ENCODE measurements around the gene RCSD1.

Gene RCSD1

GRCh38 chr1:167676916-167677848, 47.1 kb downstream of the RCSD1 start:
- POLR2A ChIA-PET = no interaction called here
- DNase-seq (ENCODE audit: low read depth, low spot score) = no peak
- no peak overlapping the region for H3K4me3 ChIP-seq (ENCODE audit: low read depth, low read length)
- CTCF ChIA-PET = interaction anchor here (1.0 to 2.9 kb wide), 2 partner anchors 9 to 11 kb away, joined by 3 to 21 read pairs; no protein-coding TSS in a partner anchor
- no peak for TF ChIP-seq CTCF (IDR thresholded peaks at IDR 0.05; ENCODE audit: insufficient read depth, low read length, missing control alignments)

GRCh38 chr1:167678422-167678821, 48.4 kb downstream of the RCSD1 start:
- ChIA-PET CTCF (interaction anchor here (1.0 to 2.9 kb wide), 2 partner anchors 9 to 10 kb away, joined by 3 to 21 read pairs; no protein-coding TSS in a partner anchor), POLR2A (no interaction called here)

GRCh38 chr1:167678838-167679237, 48.8 kb downstream of the RCSD1 start:
- CTCF ChIA-PET = interaction anchor here (2.9 kb wide), 1 partner anchor 9 kb away, joined by 21 read pairs; no protein-coding TSS in a partner anchor
- no peak overlapping the region for H3K4me3 ChIP-seq (ENCODE audit: low read depth, low read length)
- POLR2A ChIA-PET = no interaction called here
- DNase-seq (ENCODE audit: low read depth, low spot score) = no peak
- TF ChIP-seq CTCF (IDR thresholded peaks at IDR 0.05; ENCODE audit: insufficient read depth, low read length, missing control alignments) = no peak

More at GRCh38 chr1:167678422-167678821, 48.4 kb downstream of the RCSD1 start:
- TF ChIP-seq CTCF (IDR thresholded peaks at IDR 0.05; ENCODE audit: insufficient read depth, low read length, missing control alignments) = no peak
- no peak for DNase-seq (ENCODE audit: low read depth, low spot score)
- H3K4me3 ChIP-seq (ENCODE audit: low read depth, low read length) = no peak overlapping the region

DNA sequence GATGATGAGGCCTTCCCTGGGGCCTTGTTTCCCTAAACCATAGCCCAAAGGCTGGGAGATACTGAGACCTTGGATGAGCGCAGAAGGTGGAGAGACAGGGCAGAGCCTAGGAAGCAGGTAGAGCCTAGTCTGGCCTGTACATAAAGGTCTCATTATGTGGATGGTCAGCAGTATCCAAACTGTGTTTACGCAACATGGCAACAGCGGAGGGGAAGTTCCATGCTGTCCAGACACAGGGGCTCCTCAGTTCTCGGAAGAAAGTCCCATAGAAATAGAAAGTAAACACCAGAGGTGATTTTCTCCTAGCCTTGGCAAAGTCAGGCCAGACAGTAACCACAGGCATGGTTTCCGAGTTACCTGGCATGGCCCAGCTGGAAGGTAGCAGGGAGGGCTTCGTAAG, 49.7 kb downstream of the RCSD1 start:
- no peak for DNase-seq (ENCODE audit: low read depth, low spot score)
- H3K4me3 ChIP-seq (ENCODE audit: low read depth, low read length) = no peak overlapping the region
- no peak for TF ChIP-seq CTCF (IDR thresholded peaks at IDR 0.05; ENCODE audit: insufficient read depth, low read length, missing control alignments)
- ChIA-PET POLR2A (no interaction called here), CTCF (interaction anchor here (0.7 to 2.9 kb wide), 2 partner anchors 8 to 139 kb away, joined by 3 to 21 read pairs; no protein-coding TSS in a partner anchor)

DNA sequence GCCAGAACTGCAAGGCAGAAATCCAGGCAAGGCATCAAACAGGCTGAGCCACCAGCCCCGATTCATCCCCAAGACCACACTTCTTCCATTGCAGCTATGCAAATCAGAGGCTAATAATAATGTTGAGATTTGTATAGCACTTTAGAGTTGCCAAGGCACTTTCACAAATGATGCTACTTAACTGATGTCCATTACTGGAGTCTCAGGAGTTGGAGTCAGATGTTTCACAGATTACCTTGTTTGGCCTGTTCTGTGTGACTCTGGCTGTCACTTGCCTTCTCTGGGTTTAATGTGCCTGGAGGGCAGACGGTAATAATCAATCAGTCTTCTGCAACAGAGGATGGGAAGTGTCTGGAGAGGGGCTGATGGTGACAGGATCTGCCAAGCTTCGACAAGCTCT, 51.0 kb downstream of the RCSD1 start:
- no peak for TF ChIP-seq CTCF (IDR thresholded peaks at IDR 0.05; ENCODE audit: insufficient read depth, low read length, missing control alignments)
- POLR2A ChIA-PET = no interaction called here
- no peak overlapping the region for H3K4me3 ChIP-seq (ENCODE audit: low read depth, low read length)
- CTCF ChIA-PET = interaction anchor here (0.6 to 1.8 kb wide), 8 partner anchors 9 to 402 kb away, joined by 3 to 7 read pairs (median 3); no protein-coding TSS in a partner anchor
- DNase-seq (ENCODE audit: low read depth, low spot score) = no peak

DNA sequence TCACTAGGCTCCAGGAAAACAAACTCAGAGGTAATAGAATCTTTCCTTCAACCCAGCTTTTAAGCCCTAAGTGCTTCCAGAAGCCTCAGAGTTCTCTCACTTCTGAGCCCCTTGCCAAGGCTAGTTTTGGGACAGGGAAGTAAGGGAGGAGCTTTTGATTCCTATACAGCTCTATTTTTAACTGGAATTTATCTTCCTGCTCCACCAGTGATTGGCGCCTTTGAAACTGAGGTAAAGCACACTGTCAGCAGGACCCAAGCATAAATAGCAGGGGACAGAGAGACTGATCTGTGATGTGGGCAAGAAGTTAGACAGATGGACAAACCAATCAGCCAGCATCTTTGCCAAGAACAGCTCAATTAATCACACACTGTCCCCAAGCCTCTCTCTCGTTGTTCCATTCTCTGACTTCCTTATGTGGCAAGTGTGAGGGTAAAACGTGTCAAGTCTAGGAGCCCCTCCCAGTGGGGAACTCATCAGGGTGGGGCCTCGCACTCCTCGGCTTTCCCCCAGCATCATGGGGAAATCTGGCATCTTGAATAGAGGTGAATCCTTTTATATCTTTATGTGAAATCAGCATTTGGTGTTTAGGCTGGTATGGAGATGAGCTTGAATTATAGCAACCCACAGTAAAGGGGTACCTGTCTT, 51.5 kb downstream of the RCSD1 start:
- H3K4me3 ChIP-seq (ENCODE audit: low read depth, low read length) = no peak overlapping the region
- POLR2A ChIA-PET = no interaction called here
- no peak for TF ChIP-seq CTCF (IDR thresholded peaks at IDR 0.05; ENCODE audit: insufficient read depth, low read length, missing control alignments)
- DNase-seq (ENCODE audit: low read depth, low spot score) = no peak
- CTCF ChIA-PET = interaction anchor here (0.7 to 1.8 kb wide), 5 partner anchors 11 to 401 kb away, joined by 3 to 7 read pairs (median 5); partner anchors contain the start of gene CREG1

All from AG04449 (cell line).